ENCODE data around the gene PTPRN2. TPM values are rescaled to one million over a fixed set of nuclear protein-coding genes. Genes with fewer than 3 reads are reported as not detected.

Gene PTPRN2
- polyA plus RNA-seq, 1 of the 3 experiments (the other 2 are of a cell fraction) = 4.0 TPM

- Histone ChIP-seq H3K4me2 (no peak overlapping the region), H3K4me1 (ENCODE audit: control insufficient read depth in 1 of 2, insufficient read depth in 2 of 2, low read depth in 1 of 2, low read length in 1 of 2) (no peaks in the 10 kb centered on the region; a peak in 1 of 4 replicates), H3K27me3 (ENCODE audit: insufficient read depth) (no peaks in the 10 kb centered on the region), H3K9me2 (no peaks in the 10 kb centered on the region), H4K20me1 (ENCODE audit: insufficient read depth) (no peaks in the 10 kb centered on the region), H3K27ac (ENCODE audit: low read depth in 2 of 2, low read length in 1 of 2) (no peak overlapping the region), H3F3A (replicated peaks; ENCODE audit: insufficient read depth) (no peaks in the 10 kb centered on the region), H3K36me3 (replicated peaks in 1 of 2; ENCODE audit: control insufficient read depth in 1 of 2, insufficient read depth in 2 of 2, low read length in 1 of 2) (no peaks in the 10 kb centered on the region), H3K9me3 (no peaks in the 10 kb centered on the region), H2AFZ (ENCODE audit: low read depth) (no peak overlapping the region), H3K4me3 (ENCODE audit: low read depth in 2 of 2, low read length in 1 of 2) (no peak overlapping the region), H3K9ac (no peak overlapping the region), H3K79me2 (ENCODE audit: insufficient read depth) (no peaks in the 10 kb centered on the region)
- 76% methylated on average over 7 of the region's 9 CpGs for WGBS (ENCODE audit: low lambda C conversion rate)
- ChIA-PET POLR2A (no interaction called here), CTCF (interaction anchor here (1.3 kb wide), 1 partner anchor 16 kb away, joined by 3 read pairs; no protein-coding TSS in a partner anchor)
- TF ChIP-seq RAD21 (IDR thresholded peaks at IDR 0.05; ENCODE audit: low read length) = no peak
- DNase-seq = no peak
Measured at GRCh38 chr7:157606140-157606539, 981.5 kb downstream of the PTPRN2 start.

GRCh38 chr7:157605638-157606037, 982.0 kb downstream of the PTPRN2 start:
- Histone ChIP-seq H2AFZ (ENCODE audit: low read depth) (no peak overlapping the region), H3K4me2 (no peak overlapping the region), H3K4me3 (ENCODE audit: low read depth in 2 of 2, low read length in 1 of 2) (no peak overlapping the region), H3K9me3 (no peaks in the 10 kb centered on the region), H3K9me2 (no peaks in the 10 kb centered on the region), H4K20me1 (ENCODE audit: insufficient read depth) (no peaks in the 10 kb centered on the region), H3K79me2 (ENCODE audit: insufficient read depth) (no peaks in the 10 kb centered on the region), H3K36me3 (replicated peaks in 1 of 2; ENCODE audit: control insufficient read depth in 1 of 2, insufficient read depth in 2 of 2, low read length in 1 of 2) (no peaks in the 10 kb centered on the region), H3K9ac (no peak overlapping the region), H3K27ac (ENCODE audit: low read depth in 2 of 2, low read length in 1 of 2) (no peak overlapping the region), H3K27me3 (ENCODE audit: insufficient read depth) (no peaks in the 10 kb centered on the region), H3K4me1 (ENCODE audit: control insufficient read depth in 1 of 2, insufficient read depth in 2 of 2, low read depth in 1 of 2, low read length in 1 of 2) (no peaks in the 10 kb centered on the region; a peak in 1 of 4 replicates), H3F3A (replicated peaks; ENCODE audit: insufficient read depth) (no peaks in the 10 kb centered on the region)
- ChIA-PET CTCF (interaction anchor here (1.3 kb wide), 1 partner anchor 15 kb away, joined by 3 read pairs; no protein-coding TSS in a partner anchor), POLR2A (no interaction called here)
- DNase-seq = no peak
- WGBS (ENCODE audit: low lambda C conversion rate) = 63% methylated on average over 3 of the region's 3 CpGs
- no peak for TF ChIP-seq POLR2AphosphoS5 (IDR thresholded peaks at IDR 0.05; ENCODE audit: low read depth, low read length)
- no peak for TF ChIP-seq FOXM1 (IDR thresholded peaks at IDR 0.05; ENCODE audit: low read depth)
- TF ChIP-seq USF2 (IDR thresholded peaks at IDR 0.05; ENCODE audit: borderline replicate concordance, low read depth, low read length) = no peak
- no peak for TF ChIP-seq GABPA (IDR thresholded peaks at IDR 0.05; ENCODE audit: low read depth)
- no peak for TF ChIP-seq CHD2 (IDR thresholded peaks at IDR 0.05; ENCODE audit: low read length, partially characterized antibody)
- TF ChIP-seq, protein P1, sequence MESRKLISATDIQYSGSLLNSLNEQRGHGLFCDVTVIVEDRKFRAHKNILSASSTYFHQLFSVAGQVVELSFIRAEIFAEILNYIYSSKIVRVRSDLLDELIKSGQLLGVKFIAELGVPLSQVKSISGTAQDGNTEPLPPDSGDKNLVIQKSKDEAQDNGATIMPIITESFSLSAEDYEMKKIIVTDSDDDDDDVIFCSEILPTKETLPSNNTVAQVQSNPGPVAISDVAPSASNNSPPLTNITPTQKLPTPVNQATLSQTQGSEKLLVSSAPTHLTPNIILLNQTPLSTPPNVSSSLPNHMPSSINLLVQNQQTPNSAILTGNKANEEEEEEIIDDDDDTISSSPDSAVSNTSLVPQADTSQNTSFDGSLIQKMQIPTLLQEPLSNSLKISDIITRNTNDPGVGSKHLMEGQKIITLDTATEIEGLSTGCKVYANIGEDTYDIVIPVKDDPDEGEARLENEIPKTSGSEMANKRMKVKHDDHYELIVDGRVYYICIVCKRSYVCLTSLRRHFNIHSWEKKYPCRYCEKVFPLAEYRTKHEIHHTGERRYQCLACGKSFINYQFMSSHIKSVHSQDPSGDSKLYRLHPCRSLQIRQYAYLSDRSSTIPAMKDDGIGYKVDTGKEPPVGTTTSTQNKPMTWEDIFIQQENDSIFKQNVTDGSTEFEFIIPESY (IDR thresholded peaks at IDR 0.05; ENCODE audit: borderline replicate concordance, low read depth) = no peak
- TF ChIP-seq, protein P2, sequence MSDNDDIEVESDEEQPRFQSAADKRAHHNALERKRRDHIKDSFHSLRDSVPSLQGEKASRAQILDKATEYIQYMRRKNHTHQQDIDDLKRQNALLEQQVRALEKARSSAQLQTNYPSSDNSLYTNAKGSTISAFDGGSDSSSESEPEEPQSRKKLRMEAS (IDR thresholded peaks at IDR 0.05; ENCODE audit: low read depth) = no peak
- no peak for TF ChIP-seq ELF1 (IDR thresholded peaks at IDR 0.05)
- TF ChIP-seq, protein P3, sequence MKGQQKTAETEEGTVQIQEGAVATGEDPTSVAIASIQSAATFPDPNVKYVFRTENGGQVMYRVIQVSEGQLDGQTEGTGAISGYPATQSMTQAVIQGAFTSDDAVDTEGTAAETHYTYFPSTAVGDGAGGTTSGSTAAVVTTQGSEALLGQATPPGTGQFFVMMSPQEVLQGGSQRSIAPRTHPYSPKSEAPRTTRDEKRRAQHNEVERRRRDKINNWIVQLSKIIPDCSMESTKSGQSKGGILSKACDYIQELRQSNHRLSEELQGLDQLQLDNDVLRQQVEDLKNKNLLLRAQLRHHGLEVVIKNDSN (IDR thresholded peaks at IDR 0.05; ENCODE audit: borderline replicate concordance, low read depth) = no peak
- TF ChIP-seq, protein P4, sequence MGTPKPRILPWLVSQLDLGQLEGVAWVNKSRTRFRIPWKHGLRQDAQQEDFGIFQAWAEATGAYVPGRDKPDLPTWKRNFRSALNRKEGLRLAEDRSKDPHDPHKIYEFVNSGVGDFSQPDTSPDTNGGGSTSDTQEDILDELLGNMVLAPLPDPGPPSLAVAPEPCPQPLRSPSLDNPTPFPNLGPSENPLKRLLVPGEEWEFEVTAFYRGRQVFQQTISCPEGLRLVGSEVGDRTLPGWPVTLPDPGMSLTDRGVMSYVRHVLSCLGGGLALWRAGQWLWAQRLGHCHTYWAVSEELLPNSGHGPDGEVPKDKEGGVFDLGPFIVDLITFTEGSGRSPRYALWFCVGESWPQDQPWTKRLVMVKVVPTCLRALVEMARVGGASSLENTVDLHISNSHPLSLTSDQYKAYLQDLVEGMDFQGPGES (IDR thresholded peaks at IDR 0.05; ENCODE audit: low read depth, low read length) = no peak
- no peak for TF ChIP-seq TEAD4 (IDR thresholded peaks at IDR 0.05; ENCODE audit: borderline replicate concordance, insufficient read depth)
- TF ChIP-seq EZH2phosphoT487 (IDR thresholded peaks at IDR 0.05; ENCODE audit: borderline replicate concordance, low read depth) = no peak
- TF ChIP-seq SIN3A (IDR thresholded peaks at IDR 0.05; ENCODE audit: borderline replicate concordance, low read depth, low read length) = no peak
- no peak for TF ChIP-seq FOXJ3 (CRISPR knock-in tag; IDR thresholded peaks at IDR 0.05)
- no peak for TF ChIP-seq CTCF (IDR thresholded peaks at IDR 0.05)
